Measurements from ENCODE around the gene LAMC3. TPM values are rescaled to one million over a fixed set of nuclear protein-coding genes. Genes with fewer than 3 reads are reported as not detected.

The LAMC3 gene
- total and polyA plus RNA-seq, 2 donors from 2014 or later, result 13.4 to 13.8 TPM

DNA sequence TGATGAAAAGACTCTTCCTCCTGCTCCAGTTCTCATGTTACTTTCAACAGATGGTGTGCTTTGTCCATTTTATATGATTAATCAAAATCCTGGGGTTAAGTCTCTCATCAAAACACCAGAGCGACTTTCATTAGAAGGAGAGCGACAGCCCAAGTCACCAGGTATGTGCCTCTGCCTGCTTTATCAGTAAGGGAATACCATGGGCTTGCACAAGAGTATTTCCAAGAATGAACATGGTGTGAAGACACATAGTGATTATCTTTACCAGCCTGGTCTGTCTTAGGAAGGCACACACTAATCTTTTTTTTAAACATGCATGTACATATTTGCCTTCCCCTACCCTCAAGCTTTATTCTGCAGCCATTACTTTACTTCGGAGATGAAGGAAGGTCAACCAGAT lies 131.6 kb downstream of the LAMC3 start:
- Histone ChIP-seq H3K27ac (ENCODE audit: low read depth in 2 of 2, low read length in 2 of 2) (no peak overlapping the region), H3K27me3 (ENCODE audit: control insufficient read depth, insufficient read depth, low read length) (no peaks in the 10 kb centered on the region), H3K4me3 (ENCODE audit: low read length in 3 of 3) (no peak overlapping the region), H3K9ac (ENCODE audit: low read length in 3 of 3) (no peak overlapping the region), H3K36me3 (ENCODE audit: control insufficient read depth in 2 of 3, insufficient read depth in 3 of 3, low read length in 3 of 3) (peaks cover 26 to 70% (median 65%) of the 10 kb centered on the region in 3 donors), H3K4me1 (ENCODE audit: control insufficient read depth in 2 of 3, insufficient read depth in 2 of 3, low read depth in 1 of 3, low read length in 3 of 3) (no peaks in the 10 kb centered on the region), H3K9me3 (ENCODE audit: control insufficient read depth in 2 of 3, insufficient read depth in 1 of 3, low read length in 3 of 3) (no peaks in the 10 kb centered on the region)
- intact Hi-C loops (cut with DNase I), result no loop called here
- no peak for FAIRE-seq
- TF ChIP-seq, protein P1, sequence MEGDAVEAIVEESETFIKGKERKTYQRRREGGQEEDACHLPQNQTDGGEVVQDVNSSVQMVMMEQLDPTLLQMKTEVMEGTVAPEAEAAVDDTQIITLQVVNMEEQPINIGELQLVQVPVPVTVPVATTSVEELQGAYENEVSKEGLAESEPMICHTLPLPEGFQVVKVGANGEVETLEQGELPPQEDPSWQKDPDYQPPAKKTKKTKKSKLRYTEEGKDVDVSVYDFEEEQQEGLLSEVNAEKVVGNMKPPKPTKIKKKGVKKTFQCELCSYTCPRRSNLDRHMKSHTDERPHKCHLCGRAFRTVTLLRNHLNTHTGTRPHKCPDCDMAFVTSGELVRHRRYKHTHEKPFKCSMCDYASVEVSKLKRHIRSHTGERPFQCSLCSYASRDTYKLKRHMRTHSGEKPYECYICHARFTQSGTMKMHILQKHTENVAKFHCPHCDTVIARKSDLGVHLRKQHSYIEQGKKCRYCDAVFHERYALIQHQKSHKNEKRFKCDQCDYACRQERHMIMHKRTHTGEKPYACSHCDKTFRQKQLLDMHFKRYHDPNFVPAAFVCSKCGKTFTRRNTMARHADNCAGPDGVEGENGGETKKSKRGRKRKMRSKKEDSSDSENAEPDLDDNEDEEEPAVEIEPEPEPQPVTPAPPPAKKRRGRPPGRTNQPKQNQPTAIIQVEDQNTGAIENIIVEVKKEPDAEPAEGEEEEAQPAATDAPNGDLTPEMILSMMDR (IDR thresholded peaks at IDR 0.05; ENCODE audit: borderline replicate concordance, extremely low read depth, insufficient read depth), result no peak
- DNase-seq, result no peak

DNA sequence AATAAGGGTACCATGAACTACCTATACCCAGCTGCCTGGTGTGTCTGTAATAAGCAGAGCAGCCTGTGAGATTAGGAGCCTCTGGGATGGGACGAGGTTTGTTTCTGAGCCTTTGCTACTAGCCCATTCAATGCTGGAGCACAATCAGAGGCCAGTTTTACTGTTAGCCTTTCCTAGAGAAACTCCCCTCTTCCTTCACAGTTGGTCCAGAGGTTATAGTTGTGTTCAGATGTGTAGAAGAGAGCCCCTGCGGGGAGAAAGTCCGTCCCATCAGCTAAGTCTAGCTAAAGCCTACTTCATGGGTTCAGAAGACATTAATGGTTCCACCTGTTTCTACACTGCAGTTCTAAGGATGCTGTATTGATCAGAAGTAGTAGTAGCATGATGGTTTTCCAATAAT lies 133.2 kb downstream of the LAMC3 start:
- Histone ChIP-seq H3K9ac (ENCODE audit: low read length in 3 of 3) (no peak overlapping the region), H3K4me3 (ENCODE audit: low read length in 3 of 3) (no peak overlapping the region), H3K9me3 (ENCODE audit: control insufficient read depth in 2 of 3, insufficient read depth in 1 of 3, low read length in 3 of 3) (no peaks in the 10 kb centered on the region), H3K27me3 (ENCODE audit: control insufficient read depth, insufficient read depth, low read length) (no peaks in the 10 kb centered on the region), H3K36me3 (ENCODE audit: control insufficient read depth in 2 of 3, insufficient read depth in 3 of 3, low read length in 3 of 3) (peaks cover 25 to 66% (median 64%) of the 10 kb centered on the region in 3 donors), H3K4me1 (ENCODE audit: control insufficient read depth in 2 of 3, insufficient read depth in 2 of 3, low read depth in 1 of 3, low read length in 3 of 3) (no peaks in the 10 kb centered on the region), H3K27ac (ENCODE audit: low read depth in 2 of 2, low read length in 2 of 2) (no peak overlapping the region)
- TF ChIP-seq, protein P1 (IDR thresholded peaks at IDR 0.05; ENCODE audit: borderline replicate concordance, extremely low read depth, insufficient read depth), result no peak
- DNase-seq (no peak), FAIRE-seq (no peak)
- intact Hi-C loops (cut with DNase I), result no loop called here

Other genes with a start within 250 kb of the LAMC3 start
- gene ABL1, start 173.9 kb upstream of the LAMC3 start, total RNA-seq, result 63.6 TPM
- gene ABL1, start 173.9 kb upstream of the LAMC3 start, polyA plus RNA-seq (ENCODE audit: insufficient read depth, low read depth, low replicate concordance), result 15.0 TPM
- not detected for gene QRFP, start 112.4 kb upstream of the LAMC3 start, total RNA-seq
- gene QRFP, start 112.4 kb upstream of the LAMC3 start, polyA plus RNA-seq (ENCODE audit: insufficient read depth, low read depth, low replicate concordance), result not detected
- gene FIBCD1, start 69.9 kb upstream of the LAMC3 start, total RNA-seq, result 0.25 TPM
- gene FIBCD1, start 69.9 kb upstream of the LAMC3 start, polyA plus RNA-seq (ENCODE audit: insufficient read depth, low read depth, low replicate concordance), result not detected
- gene AIF1L, start 87.4 kb downstream of the LAMC3 start, total RNA-seq, result 397 TPM
- gene AIF1L, start 87.4 kb downstream of the LAMC3 start, polyA plus RNA-seq (ENCODE audit: insufficient read depth, low read depth, low replicate concordance), result 439 TPM
- 75.3 TPM for gene NUP214, start 116.4 kb downstream of the LAMC3 start, total RNA-seq
- 28.4 TPM for gene NUP214, start 116.4 kb downstream of the LAMC3 start, polyA plus RNA-seq (ENCODE audit: insufficient read depth, low read depth, low replicate concordance)

Measured in kidney (tissue), 14 donors.